Lung (tissue), 16 donors: Measurements from ENCODE around the gene MEST. TPM values are rescaled to one million over a fixed set of nuclear protein-coding genes. Genes with fewer than 3 reads are reported as not detected.

Experiments
- ATAC-seq: fragments of 200-7000 bp; cut with Tn5 transposase; one replicate; pipeline ENCODE4 v1.9.1; 2020; ENCODE audit warnings: moderate number of reproducible peaks; ENCODE audit not compliant: insufficient read depth, low FRiP score
- DNase-seq, 3 donors: peaks; one replicate each; pipeline ENCODE4 v3.0.0-alpha.2; 2013 to 2017
- H3K27ac ChIP-seq, 2 donors: one replicate each; pipeline ENCODE4 v1.5.1; 2013; ENCODE audit warnings: mild to moderate bottlenecking in 2 of 2, moderate library complexity in 2 of 2, control low read depth in 1 of 2, inconsistent platforms in 1 of 2, low read depth in 1 of 2, low read length in 1 of 2
- H3K27me3 ChIP-seq, 3 donors: one replicate each; pipeline ENCODE4 v1.5.1; 2013; ENCODE audit warnings: low read length in 2 of 3; ENCODE audit not compliant: control insufficient read depth in 3 of 3, insufficient read depth in 3 of 3
- H3K36me3 ChIP-seq, 4 donors: one replicate each; pipeline ENCODE4 v1.5.1; 2013; ENCODE audit warnings: low read length in 4 of 4, mild to moderate bottlenecking in 1 of 4, moderate library complexity in 1 of 4; ENCODE audit not compliant: control insufficient read depth in 4 of 4, insufficient read depth in 4 of 4
- H3K4me1 ChIP-seq, 5 donors: one replicate each; pipeline ENCODE4 v1.5.1; 2013; ENCODE audit warnings: low read length in 5 of 5, mild to moderate bottlenecking in 2 of 5, moderate library complexity in 1 of 5; ENCODE audit not compliant: control insufficient read depth in 5 of 5, insufficient read depth in 5 of 5
- H3K4me3 ChIP-seq: one replicate; pipeline ENCODE4 v1.5.1; 2013; ENCODE audit warnings: mild to moderate bottlenecking, control low read depth, moderate library complexity
- H3K9ac ChIP-seq, 2 donors: one replicate each; pipeline ENCODE4 v1.5.1; 2013; ENCODE audit warnings: low read length in 2 of 2, control low read depth in 1 of 2; ENCODE audit not compliant: insufficient read depth in 1 of 2
- H3K9me3 ChIP-seq, 4 donors: one replicate each; pipeline ENCODE4 v1.5.1; 2013; ENCODE audit warnings: low read length in 3 of 4, mild to moderate bottlenecking in 1 of 4, moderate library complexity in 1 of 4; ENCODE audit not compliant: control insufficient read depth in 4 of 4, insufficient read depth in 3 of 4
- CTCF ChIP-seq: IDR thresholded peaks from 2 replicates; pipeline ENCODE4 v1.5.1; 2012; ENCODE audit warnings: mild to moderate bottlenecking; ENCODE audit errors: control extremely low read depth, extremely low read depth
- WGBS, 2 donors: extraction: QIAGEN DNeasy Blood & Tissue Kit; methylation state at CpG; one replicate each; pipeline ENCODE4 v1.1.7; 2013; 5-methylcytosine and 5-hydroxymethylcytosine counted together
- long read RNA-seq, 5 donors: transcript quantifications; one replicate each; lab custom pipeline, GENCODE V29; 2026
- polyA plus RNA-seq, 2 donors: library from polyadenylated mRNA; stranded (reverse); fragments of 200-250 nt; gene quantifications; one replicate each; pipeline ENCODE4 v1.2.1, GENCODE V29; 2013
- total RNA-seq, 2 donors: library from RNA; depleted of rRNA in 1 of 2; stranded (reverse); fragments of >200 nt in 1 of 2; gene quantifications; one replicate each; pipeline ENCODE4 v1.2.1, GENCODE V29; 2014 to 2021
- donor health status: control.
- donor health status: control.
- donor health status: Bipolar disorder and iron deficiency.
- donor health status: healthy.
- donor health status: DM: yes; HTN: yes; CAD: no.

Gene MEST
- total RNA-seq: 100 to 1,000 TPM in 1 of 2 donors, 10 to 100 TPM in 1; 47.9 to 195 TPM
- polyA plus RNA-seq: 10 to 100 TPM; 22.3 to 91.1 TPM
- long read RNA-seq, donor 1, transcript MEST-201 (12 exons, 2,505 nt): major isoform, 133 of 217 reads
- long read RNA-seq, donor 1, transcript MEST-202 (12 exons, 2,443 nt): minor isoform, 41 of 217 reads
- long read RNA-seq, donor 1, partial matches to known transcripts: 11 of 217 reads
- long read RNA-seq, donor 1, other reads (novel, unspliced or antisense): 30 of 217 reads
- long read RNA-seq, donor 2, transcript MEST-201 (12 exons, 2,505 nt): major isoform, 30 of 176 reads
- long read RNA-seq, donor 2, transcript MEST-202 (12 exons, 2,443 nt): minor isoform, 12 of 176 reads
- long read RNA-seq, donor 2, partial matches to known transcripts: 134 of 176 reads
- long read RNA-seq, donor 2, other reads (novel, unspliced or antisense): 0 of 176 reads
- long read RNA-seq, donor 3, transcript MEST-201 (12 exons, 2,505 nt): major isoform, 43 of 63 reads
- long read RNA-seq, donor 3, transcript MEST-202 (12 exons, 2,443 nt): minor isoform, 13 of 63 reads
- long read RNA-seq, donor 3, partial matches to known transcripts: 0 of 63 reads
- long read RNA-seq, donor 3, other reads (novel, unspliced or antisense): 6 of 63 reads
- long read RNA-seq, donor 4, transcript MEST-201 (12 exons, 2,505 nt): major isoform, 39 of 56 reads
- long read RNA-seq, donor 4, transcript MEST-202 (12 exons, 2,443 nt): minor isoform, 8 of 56 reads
- long read RNA-seq, donor 4, partial matches to known transcripts: 8 of 56 reads
- long read RNA-seq, donor 4, other reads (novel, unspliced or antisense): 0 of 56 reads
- long read RNA-seq, donor 5, transcript MEST-202 (12 exons, 2,443 nt): minor isoform, 37 of 182 reads
- long read RNA-seq, donor 5, transcript MEST-201 (12 exons, 2,505 nt): major isoform, 113 of 182 reads
- long read RNA-seq, donor 5, partial matches to known transcripts: 22 of 182 reads
- long read RNA-seq, donor 5, other reads (novel, unspliced or antisense): 7 of 182 reads

- H3K36me3 ChIP-seq: peaks cover 0 to 11% (median 3%) of the 10 kb centered on the region in 4 donors
- 54 to 56% methylated on average over 66 to 71 of the region's 71 CpGs for WGBS, 2 donors
- H3K27me3 ChIP-seq: no peaks in the 10 kb centered on the region
- peak within 1 kb of the TSS; percentile 49 to 84 for H3K9ac ChIP-seq
- H3K4me3 ChIP-seq: peak within 1 kb of the TSS; percentile 27
- peaks cover 0 to 5% (median 0%) of the 10 kb centered on the region in 4 donors for H3K9me3 ChIP-seq
- peaks cover 0 to 67% (median 23%) of the 10 kb centered on the region in 5 donors for H3K4me1 ChIP-seq
- H3K27ac ChIP-seq: peak within 1 kb of the TSS in 1 of 2 donors; percentile 26
- DNase-seq (peak; percentile 78 to 90 (median 83)), ATAC-seq (peak; percentile 16)
- no peak for TF ChIP-seq CTCF
Observed at GRCh38 chr7:130491841-130492522, at the start of gene MEST. TSS of gene MEST (plus strand) at chr7:130492085. CDS start at chr7:130492314, 229 bp downstream.

GRCh38 chr7:130442601-130443000 lies 49.3 kb upstream of the MEST start:
- Histone ChIP-seq H3K9me3 (peaks cover 0 to 2% (median 0%) of the 10 kb centered on the region in 4 donors), H3K4me1 (peaks cover 4 to 48% (median 26%) of the 10 kb centered on the region in 5 donors), H3K4me3 (no peak overlapping the region), H3K27me3 (no peaks in the 10 kb centered on the region), H3K36me3 (no peaks in the 10 kb centered on the region), H3K27ac (no peak overlapping the region), H3K9ac (no peak overlapping the region)
- DNase-seq (peak in 2 of 3 donors; percentile 52 to 81), ATAC-seq (no peak)
- TF ChIP-seq CTCF: no peak
- WGBS, 2 donors: 76 to 81% methylated on average over 7 of the region's 7 CpGs

- DNase-seq (peak; percentile 61 to 97 (median 93)), ATAC-seq (no peak)
- no peaks in the 10 kb centered on the region for H3K36me3 ChIP-seq
- peaks cover 4 to 48% (median 26%) of the 10 kb centered on the region in 5 donors for H3K4me1 ChIP-seq
- no peak overlapping the region for H3K4me3 ChIP-seq
- TF ChIP-seq CTCF: no peak
- no peak overlapping the region for H3K27ac ChIP-seq
- H3K9ac ChIP-seq: peak overlapping the region in 1 of 2 donors; percentile 68
- WGBS, 2 donors: 49 to 73% methylated on average over 3 of the region's 3 CpGs
- peaks cover 0 to 2% (median 1%) of the 10 kb centered on the region in 4 donors for H3K9me3 ChIP-seq
- no peaks in the 10 kb centered on the region for H3K27me3 ChIP-seq
Observed at GRCh38 chr7:130444234-130444633, 47.7 kb upstream of the MEST start.
